Measurements from ENCODE around the gene EPHA7. TPM values are rescaled to one million over a fixed set of nuclear protein-coding genes. Genes with fewer than 3 reads are reported as not detected.

The EPHA7 gene
- polyA plus RNA-seq, 1 donor (not counting 4 experiments of a cell fraction or from before 2014, with no cell fraction given), result not detected

DNA sequence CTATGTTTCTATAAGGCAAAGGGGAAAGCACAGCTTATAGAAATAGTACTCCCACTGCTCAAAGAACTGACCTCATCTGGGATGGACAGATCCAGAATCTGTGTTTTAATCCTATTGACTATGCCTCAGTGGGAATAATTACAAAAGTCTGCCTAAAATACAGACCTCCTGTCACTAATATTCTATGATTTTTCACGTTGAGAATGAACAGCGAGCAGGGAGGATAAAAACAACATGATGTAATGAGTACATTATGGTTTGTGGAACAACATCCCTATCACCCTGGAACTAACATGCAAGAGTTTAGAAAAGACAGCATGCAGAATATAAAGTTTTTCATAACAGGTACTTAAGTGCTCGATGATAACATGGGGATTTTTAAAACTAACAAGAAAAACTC, 53.9 kb downstream of the EPHA7 start:
- FAIRE-seq, result no peak
- DNase-seq (ENCODE audit: low read depth, low spot score), result no peak
- Histone ChIP-seq H2AFZ (ENCODE audit: control insufficient read depth, low read length) (no peak overlapping the region), H3K27me3 (ENCODE audit: control insufficient read depth, extremely low read depth, insufficient read depth, low read length) (no peaks in the 10 kb centered on the region), H3K4me3 (ENCODE audit: control insufficient read depth in 2 of 3, extremely low read depth in 1 of 3, insufficient read depth in 2 of 3, low read depth in 1 of 3, low read length in 3 of 3) (no peak overlapping the region), H4K20me1 (ENCODE audit: control insufficient read depth, extremely low read depth, insufficient read depth, low read length) (no peaks in the 10 kb centered on the region), H3K4me2 (ENCODE audit: control insufficient read depth, extremely low read depth, insufficient read depth, low read depth, low read length) (no peak overlapping the region), H3K4me1 (ENCODE audit: control insufficient read depth, extremely low read depth, insufficient read depth, low read length) (no peaks in the 10 kb centered on the region), H3K79me2 (ENCODE audit: control insufficient read depth, insufficient read depth, low read length) (no peaks in the 10 kb centered on the region), H3K27ac (ENCODE audit: control insufficient read depth, insufficient read depth, low read length) (no peak overlapping the region), H3K9ac (ENCODE audit: control insufficient read depth, extremely low read depth, insufficient read depth, low read length) (no peak overlapping the region), H3K9me1 (ENCODE audit: control insufficient read depth, extremely low read depth, insufficient read depth, low read length) (no peaks in the 10 kb centered on the region), H3K36me3 (ENCODE audit: control insufficient read depth in 2 of 2, extremely low read depth in 1 of 2, insufficient read depth in 2 of 2, low read length in 2 of 2) (no peaks in the 10 kb centered on the region), H3K9me3 (ENCODE audit: control insufficient read depth, low read depth, low read length) (no peaks in the 10 kb centered on the region)
- TF ChIP-seq CTCF (optimal IDR thresholded peaks at IDR 0.05 in 1 of 3, IDR thresholded peaks at IDR 0.05 in 1 of 3, conservative IDR thresholded peaks at IDR 0.05 in 1 of 3; ENCODE audit: extremely low read depth in 1 of 3, insufficient read depth in 2 of 3, low read length in 3 of 3) (no peak), EZH2 (IDR thresholded peaks at IDR 0.05; ENCODE audit: low read length) (no peak)
- dilution Hi-C loops (cut with MboI; ENCODE audit: extremely low pct_ligation_motif_present, low sequenced_read_pairs), result no loop called here

DNA sequence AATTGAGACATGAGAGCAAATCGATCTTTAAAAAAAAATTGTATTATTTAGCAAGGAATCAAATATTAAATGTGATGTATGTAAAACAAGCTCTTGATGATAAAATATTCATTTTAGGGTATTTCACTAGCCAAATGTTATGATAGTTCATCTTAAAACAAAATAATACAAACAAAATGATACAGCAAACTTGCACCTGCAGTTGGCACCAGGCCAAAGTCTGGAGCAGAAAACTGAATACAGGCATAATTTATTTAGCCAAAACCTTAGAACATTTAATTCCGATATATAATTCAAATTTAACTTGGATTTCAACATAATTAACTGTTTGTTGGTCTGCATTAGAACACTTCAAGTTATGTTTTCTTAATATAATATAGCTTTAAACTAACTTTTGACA, 60.9 kb downstream of the EPHA7 start:
- H4K20me1 ChIP-seq (ENCODE audit: control insufficient read depth, extremely low read depth, insufficient read depth, low read length), result no peaks in the 10 kb centered on the region
- H3K27me3 ChIP-seq (ENCODE audit: control insufficient read depth, extremely low read depth, insufficient read depth, low read length), result no peaks in the 10 kb centered on the region
- H3K79me2 ChIP-seq (ENCODE audit: control insufficient read depth, insufficient read depth, low read length), result no peaks in the 10 kb centered on the region
- DNase-seq (ENCODE audit: low read depth, low spot score) (no peak), FAIRE-seq (no peak)
- dilution Hi-C loops (cut with MboI; ENCODE audit: extremely low pct_ligation_motif_present, low sequenced_read_pairs), result no loop called here
- no peak for TF ChIP-seq EZH2 (IDR thresholded peaks at IDR 0.05; ENCODE audit: low read length)
- TF ChIP-seq CTCF (optimal IDR thresholded peaks at IDR 0.05 in 1 of 3, IDR thresholded peaks at IDR 0.05 in 1 of 3, conservative IDR thresholded peaks at IDR 0.05 in 1 of 3; ENCODE audit: extremely low read depth in 1 of 3, insufficient read depth in 2 of 3, low read length in 3 of 3), result no peak
- H2AFZ ChIP-seq (ENCODE audit: control insufficient read depth, low read length), result no peak overlapping the region
- H3K9ac ChIP-seq (ENCODE audit: control insufficient read depth, extremely low read depth, insufficient read depth, low read length), result no peak overlapping the region
- no peak overlapping the region for H3K4me3 ChIP-seq (ENCODE audit: control insufficient read depth in 2 of 3, extremely low read depth in 1 of 3, insufficient read depth in 2 of 3, low read depth in 1 of 3, low read length in 3 of 3)
- H3K9me3 ChIP-seq (ENCODE audit: control insufficient read depth, low read depth, low read length), result no peaks in the 10 kb centered on the region
- H3K27ac ChIP-seq (ENCODE audit: control insufficient read depth, insufficient read depth, low read length), result no peak overlapping the region
- H3K4me2 ChIP-seq (ENCODE audit: control insufficient read depth, extremely low read depth, insufficient read depth, low read depth, low read length), result no peak overlapping the region
- H3K9me1 ChIP-seq (ENCODE audit: control insufficient read depth, extremely low read depth, insufficient read depth, low read length), result no peaks in the 10 kb centered on the region
- no peaks in the 10 kb centered on the region for H3K4me1 ChIP-seq (ENCODE audit: control insufficient read depth, extremely low read depth, insufficient read depth, low read length)
- no peaks in the 10 kb centered on the region for H3K36me3 ChIP-seq (ENCODE audit: control insufficient read depth in 2 of 2, extremely low read depth in 1 of 2, insufficient read depth in 2 of 2, low read length in 2 of 2)

Measured in keratinocyte (primary cell).